Measurements from ENCODE around the gene SERPINA1. TPM values are rescaled to one million over a fixed set of nuclear protein-coding genes. Genes with fewer than 3 reads are reported as not detected.
A peak's percentile ranks its signal among the peaks of the same experiment; 100 is the strongest.

Gene SERPINA1
- total and polyA plus RNA-seq, 4 donors = 10,220 to 47,972 (median 25,583) TPM

GRCh38 chr14:94407906-94408305, 19.5 kb upstream of the SERPINA1 start (continued):
- TF ChIP-seq ATF3 (IDR thresholded peaks at IDR 0.05) = no peak

GRCh38 chr14:94406910-94407309, 18.5 kb upstream of the SERPINA1 start:
- no peaks in the 10 kb centered on the region for H3K36me3 ChIP-seq (ENCODE audit: control insufficient read depth in 4 of 4, insufficient read depth in 3 of 4, low read depth in 1 of 4, low read length in 3 of 4)
- no peak for TF ChIP-seq HNF4G (IDR thresholded peaks at IDR 0.05)
- TF ChIP-seq MAX (IDR thresholded peaks at IDR 0.05) = no peak

GRCh38 chr14:94405486-94405885, 17.1 kb upstream of the SERPINA1 start:
- H3K9me3 ChIP-seq (ENCODE audit: control insufficient read depth in 4 of 4, low read length in 3 of 4) = no peaks in the 10 kb centered on the region
- WGBS = 94% methylated on average over 2 of the region's 2 CpGs
- no peak overlapping the region for H3K4me3 ChIP-seq (ENCODE audit: low read depth in 1 of 3, low read length in 3 of 3)
- H3K27ac ChIP-seq (ENCODE audit: low read depth in 1 of 2, low read length in 2 of 2) = no peak overlapping the region
- no peaks in the 10 kb centered on the region for H3K36me3 ChIP-seq (ENCODE audit: control insufficient read depth in 4 of 4, insufficient read depth in 3 of 4, low read depth in 1 of 4, low read length in 3 of 4)
- TF ChIP-seq YY1 (IDR thresholded peaks at IDR 0.05) (no peak), RXRA (IDR thresholded peaks at IDR 0.05) (no peak), HNF4G (IDR thresholded peaks at IDR 0.05) (no peak), CTCF (IDR thresholded peaks at IDR 0.05; ENCODE audit: low read depth, low read length, missing input control) (no peak), FOXA2 (IDR thresholded peaks at IDR 0.05) (no peak), HNF4A (conservative IDR thresholded peaks at IDR 0.05) (no peak), EGR1 (IDR thresholded peaks at IDR 0.05; ENCODE audit: low read depth in 2 of 2) (no peak), GABPA (IDR thresholded peaks at IDR 0.05 in 1 of 2, conservative IDR thresholded peaks at IDR 0.05 in 1 of 2) (no peak), TAF1 (conservative IDR thresholded peaks at IDR 0.05) (no peak), FOXA1 (IDR thresholded peaks at IDR 0.05) (no peak)
- H3K4me1 ChIP-seq (ENCODE audit: control insufficient read depth in 4 of 4, insufficient read depth in 4 of 4, low read length in 3 of 4) = peaks cover 0 to 11% (median 6%) of the 10 kb centered on the region in 4 donors
- no peak overlapping the region for H3K9ac ChIP-seq (ENCODE audit: low read depth in 1 of 2, low read length in 2 of 2)
- no peak for DNase-seq (ENCODE audit: low spot score)
- no peaks in the 10 kb centered on the region for H3K27me3 ChIP-seq (ENCODE audit: control insufficient read depth in 4 of 4, insufficient read depth in 4 of 4, low read length in 3 of 4)

More at GRCh38 chr14:94406910-94407309, 18.5 kb upstream of the SERPINA1 start:
- Histone ChIP-seq H3K9ac (ENCODE audit: low read depth in 1 of 2, low read length in 2 of 2) (peak overlapping the region in 1 of 2 donors; percentile 2), H3K4me1 (ENCODE audit: control insufficient read depth in 4 of 4, insufficient read depth in 4 of 4, low read length in 3 of 4) (peaks cover 0 to 20% (median 16%) of the 10 kb centered on the region in 4 donors), H3K27me3 (ENCODE audit: control insufficient read depth in 4 of 4, insufficient read depth in 4 of 4, low read length in 3 of 4) (no peaks in the 10 kb centered on the region), H3K27ac (ENCODE audit: low read depth in 1 of 2, low read length in 2 of 2) (no peak overlapping the region), H3K4me3 (ENCODE audit: low read depth in 1 of 3, low read length in 3 of 3) (peak overlapping the region in 1 of 3 donors; percentile 1), H3K9me3 (ENCODE audit: control insufficient read depth in 4 of 4, low read length in 3 of 4) (no peaks in the 10 kb centered on the region)
- no peak for DNase-seq (ENCODE audit: low spot score)

GRCh38 chr14:94404561-94404960, 16.2 kb upstream of the SERPINA1 start:
- TF ChIP-seq RAD21 (IDR thresholded peaks at IDR 0.05) (no peak), GABPA (IDR thresholded peaks at IDR 0.05 in 1 of 2, conservative IDR thresholded peaks at IDR 0.05 in 1 of 2) (no peak), REST (IDR thresholded peaks at IDR 0.05) (no peak), MAX (IDR thresholded peaks at IDR 0.05) (no peak), HNF4A (conservative IDR thresholded peaks at IDR 0.05) (no peak)
- H3K27me3 ChIP-seq (ENCODE audit: control insufficient read depth in 4 of 4, insufficient read depth in 4 of 4, low read length in 3 of 4) = no peaks in the 10 kb centered on the region
- no peak overlapping the region for H3K9ac ChIP-seq (ENCODE audit: low read depth in 1 of 2, low read length in 2 of 2)
- H3K9me3 ChIP-seq (ENCODE audit: control insufficient read depth in 4 of 4, low read length in 3 of 4) = no peaks in the 10 kb centered on the region
- H3K36me3 ChIP-seq (ENCODE audit: control insufficient read depth in 4 of 4, insufficient read depth in 3 of 4, low read depth in 1 of 4, low read length in 3 of 4) = no peaks in the 10 kb centered on the region
- WGBS = 95% methylated on average over 2 of the region's 2 CpGs
- H3K4me1 ChIP-seq (ENCODE audit: control insufficient read depth in 4 of 4, insufficient read depth in 4 of 4, low read length in 3 of 4) = peaks cover 0 to 10% (median 6%) of the 10 kb centered on the region in 4 donors
- no peak for DNase-seq (ENCODE audit: low spot score)
- no peak overlapping the region for H3K27ac ChIP-seq (ENCODE audit: low read depth in 1 of 2, low read length in 2 of 2)
- no peak overlapping the region for H3K4me3 ChIP-seq (ENCODE audit: low read depth in 1 of 3, low read length in 3 of 3)
